ENCODE data around the gene BANK1.

The BANK1 gene

DNA sequence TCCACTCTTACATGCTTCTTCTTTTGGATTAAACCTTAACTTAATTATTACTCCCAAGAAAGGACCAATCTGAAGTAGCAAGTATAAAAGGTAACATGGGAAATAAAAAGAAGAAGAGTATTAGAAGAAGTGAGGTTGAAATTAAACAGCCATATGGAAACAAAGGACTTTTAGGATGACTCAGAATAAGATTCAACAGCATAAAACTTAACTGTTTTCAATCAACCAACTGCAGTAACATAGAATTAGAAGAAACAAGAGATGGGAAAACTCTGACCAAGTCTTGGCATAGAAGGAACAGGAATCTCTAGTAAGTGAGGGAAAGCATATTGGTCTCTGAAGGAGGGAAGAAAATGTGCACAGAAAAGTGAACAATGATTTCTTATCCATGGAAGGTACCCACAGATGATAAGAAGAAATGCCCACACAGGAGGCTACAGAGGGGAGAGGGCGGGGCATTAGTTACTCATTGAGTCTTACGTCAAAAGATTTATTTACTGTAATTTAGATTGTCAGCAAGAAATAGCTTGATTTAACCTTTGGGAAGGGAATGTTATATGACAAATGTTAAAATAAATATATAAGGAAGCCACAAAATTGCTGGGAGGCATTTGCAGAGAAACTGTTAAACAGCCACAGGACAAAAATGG is 177.3 kb downstream of the BANK1 start:
- no peak for DNase-seq

DNA sequence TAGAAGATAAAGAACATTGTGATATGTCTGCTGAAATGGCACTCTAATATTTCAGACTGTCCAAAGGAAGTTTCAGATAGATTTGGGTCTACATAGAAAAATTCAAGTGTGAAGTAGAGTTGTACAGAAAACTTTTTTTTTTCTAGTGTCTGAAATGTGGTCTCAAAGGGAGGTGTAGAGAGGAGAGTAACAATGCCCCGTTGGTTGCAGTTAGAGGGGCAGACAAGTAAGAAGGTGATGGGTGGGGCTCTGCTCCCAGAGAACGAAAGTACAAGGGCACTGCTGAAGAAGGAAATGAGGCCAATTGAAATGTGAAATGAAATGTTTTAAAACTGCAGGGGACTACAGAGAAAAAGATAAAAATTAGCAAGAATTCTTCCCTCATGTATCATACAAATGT is 177.8 kb downstream of the BANK1 start:
- DNase-seq = no peak

DNA sequence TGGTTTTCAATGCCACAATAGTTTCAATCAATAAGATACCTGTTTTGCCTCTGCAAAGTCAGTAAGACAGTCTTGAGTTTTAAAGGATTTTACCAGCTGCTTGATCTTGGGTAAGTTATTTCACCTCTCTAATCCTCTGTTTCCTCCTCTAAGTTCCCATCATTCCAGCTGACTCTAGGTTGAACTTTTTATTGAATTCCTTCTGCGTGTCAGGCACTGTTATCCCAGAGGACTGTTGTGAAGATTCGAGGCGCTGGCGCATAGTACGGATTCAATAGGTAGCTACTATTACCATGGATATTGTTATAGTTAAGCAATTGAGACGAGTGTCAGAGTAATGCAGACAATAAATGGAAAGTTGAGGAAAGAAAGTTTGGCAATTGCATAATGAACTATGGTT is 179.4 kb downstream of the BANK1 start:
- DNase-seq = no peak

DNA sequence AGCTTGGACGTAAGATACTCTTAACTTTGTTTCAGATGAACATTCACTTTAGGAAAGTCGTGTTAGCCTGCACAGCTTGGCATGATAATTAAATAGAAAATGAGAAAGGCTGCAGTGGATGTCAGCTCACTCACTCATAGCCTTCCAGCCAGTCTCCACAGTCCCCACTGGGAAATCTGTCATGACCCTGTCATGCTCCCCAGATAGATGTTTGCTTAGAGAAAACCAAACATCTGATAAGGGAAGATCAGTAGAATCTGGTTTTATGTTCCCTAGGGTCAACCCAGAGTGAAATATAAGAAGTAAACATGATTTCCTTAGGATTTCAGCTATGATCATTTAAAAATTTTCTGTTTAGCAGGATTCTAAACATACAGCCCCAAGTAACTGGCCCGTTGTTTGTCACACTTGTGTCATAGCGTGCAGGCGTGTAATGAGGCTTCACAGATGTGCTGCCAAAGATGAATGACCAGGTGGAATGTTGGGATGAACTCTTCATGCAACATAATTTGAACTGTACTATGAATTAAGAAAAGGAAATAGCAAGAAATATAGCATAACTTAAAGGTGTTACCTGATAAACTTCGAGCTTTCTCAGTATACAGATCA is 180.1 kb downstream of the BANK1 start:
- no peak for DNase-seq

DNA sequence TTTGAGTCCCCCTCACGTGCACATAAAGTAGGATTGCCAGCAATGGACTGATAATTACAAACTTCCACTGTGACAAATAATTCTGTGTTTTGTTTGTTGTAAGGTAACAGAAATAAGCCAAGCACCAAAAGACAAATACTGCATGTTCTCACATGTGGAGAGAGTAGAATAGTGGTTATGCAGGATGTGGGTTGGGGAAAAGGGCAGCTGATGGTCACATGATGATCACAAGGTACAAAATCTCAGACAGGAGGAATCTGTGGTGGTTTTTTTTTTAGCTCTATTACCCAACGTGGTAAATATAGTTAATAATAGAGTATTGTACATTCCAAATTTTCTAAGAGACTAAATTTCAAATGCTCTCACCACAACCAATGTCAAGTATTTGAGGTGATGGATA is 182.3 kb downstream of the BANK1 start:
- no peak for DNase-seq

DNA sequence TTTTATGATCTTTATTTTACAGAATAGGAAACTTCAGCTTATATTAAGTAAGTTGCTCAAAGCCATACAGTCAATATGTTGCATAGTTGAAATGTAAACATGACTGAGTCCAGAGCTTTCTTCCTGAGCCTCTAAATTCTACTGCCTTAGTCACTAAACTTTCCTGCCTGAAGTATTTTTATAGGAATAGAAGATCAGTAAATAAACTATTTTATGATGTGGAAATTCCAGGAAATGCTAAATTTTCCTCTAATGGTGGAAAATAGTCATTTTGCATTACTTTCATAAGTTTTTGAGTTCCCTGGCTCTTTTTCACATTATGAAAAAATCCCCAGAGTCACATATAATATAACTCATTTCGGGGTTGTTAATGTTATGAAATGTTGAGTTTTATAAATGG is 182.8 kb downstream of the BANK1 start:
- DNase-seq = no peak

DNA sequence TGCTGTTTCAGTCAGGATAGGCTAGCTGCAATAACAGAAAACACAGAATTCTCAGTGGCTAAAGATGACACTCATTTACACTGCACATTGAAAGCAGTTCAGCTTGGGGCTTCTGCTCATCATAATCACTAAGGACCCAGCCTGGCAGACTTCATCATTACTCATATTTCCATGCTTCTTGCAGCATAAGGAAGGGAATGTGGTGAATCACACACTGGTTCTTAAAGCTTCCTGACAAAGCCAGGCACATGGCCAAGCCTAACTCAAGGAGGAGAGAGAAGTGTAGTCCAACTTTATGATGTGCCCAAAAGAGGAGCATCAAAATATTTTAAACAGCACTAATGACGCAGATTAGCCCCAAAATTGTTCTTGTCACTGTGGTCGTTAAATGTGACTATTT is 186.5 kb downstream of the BANK1 start:
- DNase-seq = no peak

DNA sequence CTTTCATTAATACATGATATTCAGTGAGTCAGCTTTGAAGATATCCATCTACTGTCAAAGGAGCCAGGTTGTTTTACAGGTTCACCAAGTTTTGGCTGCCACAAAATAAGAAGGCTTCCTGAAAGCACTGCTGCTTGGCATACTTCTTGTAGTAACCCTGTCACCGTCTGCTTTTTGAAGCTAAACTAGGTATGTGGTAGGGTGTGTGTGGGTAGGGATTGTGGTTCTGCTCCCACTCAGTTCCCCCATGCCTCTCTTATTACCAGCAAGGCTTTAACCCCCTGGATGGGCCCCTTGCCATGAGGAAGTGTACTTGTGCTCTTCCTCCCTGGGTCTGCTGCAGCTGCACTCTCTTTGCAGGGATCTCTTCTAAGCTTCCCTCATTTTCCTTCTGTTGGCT is 191.2 kb downstream of the BANK1 start:
- DNase-seq = no peak

DNA sequence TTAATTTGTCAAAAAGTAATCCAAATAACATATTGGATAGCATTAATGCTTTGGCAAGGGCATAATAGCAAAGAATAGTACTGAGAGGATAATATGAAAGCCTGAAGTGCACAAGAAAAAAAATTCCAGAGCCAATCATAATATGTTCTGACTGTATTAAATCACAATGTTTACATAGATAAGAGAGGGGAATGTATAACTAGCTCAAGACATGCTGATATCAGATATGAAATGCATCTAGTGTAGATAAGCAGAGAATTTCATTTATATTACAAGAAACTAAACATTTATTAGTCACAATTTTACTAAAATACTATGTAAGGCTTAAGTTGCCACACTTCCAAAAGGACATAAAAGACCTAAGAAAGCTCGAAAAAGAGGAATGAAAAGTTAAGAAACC is 193.3 kb downstream of the BANK1 start:
- DNase-seq = no peak

DNA sequence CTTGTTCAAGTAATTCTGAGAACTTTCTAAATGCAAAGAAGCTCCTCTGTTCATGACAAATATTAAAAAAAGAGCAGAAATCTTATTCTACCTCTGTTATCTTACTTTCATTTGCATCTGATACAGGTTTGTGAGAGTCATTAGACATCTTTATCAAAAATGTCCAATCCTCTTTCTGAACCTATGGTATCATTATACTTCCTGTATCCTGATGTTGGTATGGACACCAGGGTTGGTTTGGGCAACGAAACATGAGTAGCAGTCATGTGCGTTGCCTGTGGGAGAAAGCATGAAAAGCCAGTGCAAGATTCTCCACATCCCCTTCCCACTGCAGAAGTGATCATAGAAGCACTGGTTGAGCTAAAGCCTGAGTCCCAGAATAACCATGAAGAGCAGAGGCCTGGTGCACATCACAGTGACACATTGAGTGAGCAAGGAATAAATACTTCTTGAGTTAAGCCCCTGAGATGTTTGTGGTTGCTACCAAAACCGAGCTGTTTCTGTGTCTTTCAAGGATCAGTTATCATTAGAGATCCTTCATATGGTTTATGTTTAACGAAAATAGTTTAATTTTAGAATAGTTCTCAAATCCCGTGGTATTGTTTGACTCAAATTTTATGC is 197.2 kb downstream of the BANK1 start:
- DNase-seq = no peak

DNA sequence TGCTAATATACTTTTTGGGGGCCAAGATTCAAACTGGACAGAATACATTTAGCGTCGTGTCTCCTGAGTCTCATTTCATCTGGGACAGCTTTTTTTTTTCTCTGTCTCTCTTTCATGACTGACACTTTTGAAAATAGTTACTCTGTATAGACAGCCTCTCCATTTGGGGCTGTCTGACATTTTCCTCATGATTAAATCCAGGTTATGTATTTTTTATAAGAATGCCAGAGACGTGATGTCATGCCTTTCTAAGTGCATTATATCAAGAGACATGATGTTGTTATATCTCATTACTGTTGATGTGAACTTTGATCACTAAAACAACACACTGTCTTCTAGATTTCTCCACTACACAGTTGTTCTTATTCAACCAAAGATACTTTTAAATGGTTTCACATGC is 199.0 kb downstream of the BANK1 start:
- DNase-seq = no peak

DNA sequence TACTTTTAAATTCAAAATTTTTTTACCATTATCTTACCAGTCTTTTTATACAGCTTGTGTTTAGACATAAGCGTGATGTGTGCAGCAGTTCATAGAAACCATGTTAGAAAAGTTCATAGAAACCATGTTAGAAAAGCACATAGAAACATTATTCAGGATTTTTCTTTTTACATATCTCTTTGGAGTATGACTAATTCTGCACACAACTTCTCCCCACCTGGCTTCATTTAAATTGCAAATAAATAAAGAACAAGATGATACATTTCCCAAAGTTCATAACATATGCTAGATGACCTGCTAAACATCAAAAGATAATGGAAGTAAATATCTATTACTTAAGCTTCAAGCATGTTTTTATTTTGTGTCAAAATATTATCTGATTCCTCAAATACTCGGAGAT is 201.9 kb downstream of the BANK1 start:
- no peak for DNase-seq

DNA sequence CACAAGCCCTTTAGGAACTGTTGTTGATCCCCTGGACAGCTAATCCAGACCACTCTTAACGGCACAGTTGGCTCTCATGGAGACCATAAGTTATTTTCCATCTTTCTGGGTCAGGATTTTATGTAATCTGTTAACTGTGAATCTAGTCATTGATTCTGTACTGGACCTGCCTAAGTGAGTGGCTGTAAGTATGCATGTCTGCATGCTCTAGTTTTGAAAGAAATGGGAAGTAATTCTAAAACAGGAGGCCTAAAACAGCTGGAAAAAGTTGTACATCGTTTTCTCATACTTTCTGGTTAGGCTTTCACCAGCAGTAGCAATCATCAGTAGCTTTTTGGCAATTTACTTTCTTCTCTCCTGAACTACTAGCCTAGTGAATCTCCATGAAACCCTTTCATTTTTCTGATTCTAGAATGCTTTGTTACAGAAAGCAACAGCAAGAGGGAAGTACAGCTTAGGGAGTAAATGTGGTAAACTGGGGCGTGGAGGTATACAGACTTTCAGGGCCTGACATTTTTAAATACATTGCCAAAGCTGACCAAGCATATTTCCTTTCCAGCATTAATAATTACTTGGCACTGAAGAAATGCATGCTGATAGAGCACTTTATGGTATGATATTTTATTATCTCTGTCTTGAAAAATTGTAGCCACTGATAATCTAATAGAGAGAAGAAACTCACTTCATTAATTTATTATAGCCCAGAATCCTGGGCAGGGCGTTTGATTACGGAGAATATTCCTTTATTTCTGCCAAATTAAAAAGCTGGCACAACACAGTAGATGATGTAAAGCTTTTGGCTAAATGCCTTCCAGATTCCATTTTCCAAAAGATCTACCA is 202.7 kb downstream of the BANK1 start:
- no peak for DNase-seq

DNA sequence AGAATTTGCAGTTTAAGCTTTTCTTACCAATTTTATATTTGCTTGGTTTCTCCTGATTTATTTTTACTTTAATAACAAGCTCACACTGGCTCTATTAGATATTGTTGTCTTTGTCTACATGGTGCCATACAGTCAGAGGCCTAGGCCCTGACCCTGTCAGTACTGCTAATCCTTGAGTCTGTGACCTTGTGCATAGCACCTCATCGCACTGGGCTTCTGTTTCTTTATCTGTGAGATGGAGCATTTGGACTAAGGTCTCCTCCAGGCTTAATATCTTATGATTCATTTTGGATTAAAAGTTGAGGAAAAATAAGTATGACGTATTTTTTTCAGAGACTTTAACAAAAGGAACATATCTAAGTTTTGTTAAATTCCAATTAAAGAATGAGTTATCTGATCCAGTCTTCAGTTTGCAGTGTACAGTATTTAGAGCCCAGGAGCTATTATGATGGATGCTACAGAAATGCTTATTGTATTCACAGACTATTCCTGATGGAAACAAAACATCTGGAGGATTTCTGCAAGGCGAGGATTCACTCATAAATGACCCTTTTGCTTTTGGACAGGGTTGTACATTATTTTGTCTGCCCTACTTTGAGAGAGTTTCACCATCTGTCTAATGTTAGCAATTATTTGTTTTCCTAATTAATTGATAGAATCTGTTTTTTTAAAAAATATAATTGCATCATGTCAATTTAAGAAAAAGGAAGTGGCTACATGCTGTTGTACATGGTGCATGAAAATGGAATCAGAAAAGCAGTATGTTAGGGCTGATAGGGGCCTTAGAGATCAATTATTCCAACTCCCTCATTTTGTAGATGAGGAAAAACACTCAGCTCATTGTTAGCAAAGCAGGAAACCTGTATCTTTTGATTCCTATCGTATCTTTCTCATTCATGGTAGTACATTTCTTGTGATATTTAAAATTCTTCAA is 203.6 kb downstream of the BANK1 start:
- DNase-seq = no peak

DNA sequence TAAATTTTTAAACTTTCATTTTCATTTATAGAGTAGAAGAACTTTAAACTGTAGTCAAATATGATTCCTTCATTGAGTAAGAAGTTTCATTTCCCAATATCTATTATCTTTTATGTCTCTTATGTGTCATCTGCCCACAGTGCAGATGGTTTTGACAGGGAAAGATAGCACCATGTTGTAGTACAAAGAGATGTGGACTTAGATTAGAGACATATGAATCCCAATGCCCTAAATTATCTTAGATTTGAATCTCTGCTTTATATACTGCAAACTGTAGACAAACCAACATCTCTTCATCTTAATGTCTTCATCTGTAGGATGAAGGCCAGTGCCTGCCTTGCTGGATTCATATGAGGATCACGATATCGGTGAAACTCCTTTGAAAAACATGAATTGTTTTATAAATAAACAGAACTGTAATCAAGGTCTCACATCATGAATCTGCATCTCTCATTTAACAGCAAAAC is 217.5 kb downstream of the BANK1 start:
- DNase-seq = no peak

DNA sequence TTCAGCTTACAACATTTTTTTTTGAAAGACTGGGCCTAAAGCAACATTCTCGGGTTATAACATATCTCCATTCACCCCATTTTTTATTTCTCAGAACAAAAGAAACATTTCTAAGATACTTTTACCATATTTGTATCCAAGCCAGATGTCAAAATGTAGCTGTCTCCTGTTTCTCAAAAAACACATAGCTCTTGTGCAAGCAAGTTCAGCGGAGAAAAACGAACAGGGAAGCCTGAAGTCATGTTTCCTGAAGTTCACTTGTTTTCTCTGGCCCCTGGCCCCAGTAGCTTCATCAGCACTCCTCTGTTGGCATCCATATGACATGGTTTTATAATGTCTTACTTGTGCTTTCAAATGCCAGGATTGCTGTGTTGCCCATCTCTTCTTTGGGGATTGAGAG is 218.2 kb downstream of the BANK1 start:
- DNase-seq = no peak

DNA sequence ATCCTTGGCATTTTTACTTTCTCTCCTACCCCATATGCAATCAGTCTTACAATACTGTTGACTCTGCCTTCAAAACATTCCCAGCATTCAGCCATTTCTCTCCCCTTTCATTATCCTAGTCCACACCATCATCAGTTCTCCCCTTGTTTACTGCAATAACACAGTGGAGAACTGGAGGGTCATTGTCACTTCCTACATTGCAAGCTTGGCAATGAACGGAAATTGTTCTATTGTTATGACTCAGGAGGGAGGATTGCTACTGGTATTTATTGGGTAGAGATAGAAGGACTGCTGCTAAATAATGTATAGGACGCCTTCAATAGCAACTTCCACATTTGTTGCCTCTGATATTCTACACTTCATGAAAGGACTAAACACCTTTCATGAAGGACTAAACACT is 231.8 kb downstream of the BANK1 start:
- DNase-seq = no peak

DNA sequence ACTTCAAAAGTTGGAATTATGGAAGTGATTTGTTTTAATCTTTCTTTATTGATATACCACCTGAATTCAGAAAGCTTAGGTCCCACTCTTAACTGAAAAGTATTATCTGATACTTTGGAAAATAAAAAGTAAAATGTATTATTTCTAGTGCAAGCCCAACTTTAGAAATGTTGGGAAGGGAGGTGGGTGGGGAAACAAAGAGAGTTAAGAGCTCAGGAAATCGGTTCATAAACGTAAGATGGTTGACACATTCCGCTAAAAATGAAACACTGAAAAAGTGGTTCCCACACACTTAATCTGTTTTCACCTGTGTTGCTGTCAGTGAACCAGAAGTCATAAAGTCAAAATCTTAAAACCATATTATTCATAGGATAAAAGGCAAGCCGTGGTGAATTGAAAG is 237.4 kb downstream of the BANK1 start:
- no peak for DNase-seq

DNA sequence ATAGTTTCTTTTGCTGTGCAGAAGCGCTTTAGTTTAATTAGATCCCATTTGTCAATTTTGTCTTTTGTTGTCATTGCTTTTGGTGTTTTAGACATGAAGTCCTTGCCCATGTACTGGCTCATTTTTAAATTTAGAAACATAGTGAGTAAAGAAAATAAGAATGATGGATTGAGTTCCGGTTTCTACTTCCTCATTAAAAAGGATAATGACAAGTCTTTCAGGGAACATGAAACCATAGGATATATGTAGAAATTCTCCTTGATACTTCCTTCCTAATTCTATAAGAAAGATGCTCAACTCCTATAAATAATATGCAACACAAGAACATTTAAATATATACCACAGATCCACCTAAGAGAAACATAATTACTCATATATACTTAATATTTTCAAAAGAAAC is 240.9 kb downstream of the BANK1 start:
- no peak for DNase-seq

DNA sequence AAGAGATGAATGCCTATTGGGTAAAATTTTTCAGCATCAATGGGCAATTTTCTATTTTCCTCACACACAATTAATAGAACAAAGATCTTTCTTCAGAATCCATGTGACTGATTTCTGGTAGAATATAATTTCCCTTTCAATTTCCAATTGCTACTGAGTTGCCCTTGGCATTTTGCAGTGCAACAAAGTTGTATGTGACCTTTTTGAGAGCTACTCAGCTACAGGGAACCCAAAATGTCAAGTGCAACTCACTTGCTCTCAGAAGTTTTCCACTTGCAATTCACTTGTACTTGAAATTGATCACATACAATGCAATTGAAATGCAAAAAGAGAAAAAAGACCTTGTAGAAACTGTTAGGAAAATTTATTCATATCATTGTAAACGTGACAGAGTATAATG is 245.5 kb downstream of the BANK1 start:
- DNase-seq = no peak

DNA sequence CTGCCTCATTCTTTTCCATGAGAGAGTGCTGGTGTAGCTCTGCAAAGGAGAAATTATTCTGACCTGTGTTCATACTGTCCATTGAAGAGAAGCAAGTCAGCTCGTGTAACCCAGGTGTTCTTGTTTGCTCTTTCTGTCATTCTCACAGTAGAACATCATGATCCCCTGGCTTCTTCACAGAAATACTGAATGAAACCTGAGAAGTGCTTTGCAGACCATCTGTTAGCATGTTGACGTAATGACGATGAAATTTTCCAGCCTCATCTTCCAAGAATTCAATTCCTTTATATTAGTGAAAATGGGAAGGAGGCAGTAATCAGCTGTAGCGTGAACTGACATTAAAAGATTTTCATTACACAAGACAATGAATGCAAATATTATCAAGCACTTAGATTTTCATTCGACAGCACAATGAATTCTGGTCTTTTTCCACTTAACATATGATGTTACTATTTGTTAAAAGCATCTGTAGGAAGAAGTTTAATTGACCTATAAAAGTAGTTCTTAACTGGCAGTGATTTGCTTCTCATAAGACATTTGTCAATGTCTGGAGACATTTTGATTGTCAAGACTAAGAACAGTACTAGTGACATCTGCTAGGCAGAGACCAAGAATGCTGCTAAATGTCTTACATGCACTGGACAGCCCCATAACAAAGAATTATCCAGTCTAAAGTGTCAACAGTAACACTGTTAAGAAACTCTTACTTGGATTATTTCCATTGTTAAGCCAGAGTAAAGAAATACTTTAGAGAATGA is 246.3 kb downstream of the BANK1 start:
- no peak for DNase-seq

DNA sequence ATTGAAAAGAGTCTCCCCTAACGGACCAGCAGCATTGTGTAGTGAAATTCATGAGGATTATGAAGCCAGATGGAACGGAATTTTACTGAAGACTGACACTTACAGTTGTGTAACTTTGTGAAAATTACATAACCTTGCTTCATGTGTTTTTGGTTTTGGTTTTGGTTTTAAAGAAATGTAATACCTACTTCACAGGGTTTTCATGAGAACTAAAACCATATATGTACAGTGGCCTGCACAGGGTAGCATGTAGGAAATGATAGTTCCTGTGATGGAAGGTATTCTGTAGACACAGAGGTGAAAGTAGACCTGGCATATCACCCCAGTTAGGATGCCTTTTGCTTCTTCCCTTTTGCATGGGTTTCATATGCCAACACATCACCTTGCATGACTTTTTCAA is 247.0 kb downstream of the BANK1 start:
- DNase-seq = no peak

Measured in DMS79 treated with DMSO at 0.1 percent for 48 hours (cell line).